ENCODE results near the gene HSPBAP1.

DNA sequence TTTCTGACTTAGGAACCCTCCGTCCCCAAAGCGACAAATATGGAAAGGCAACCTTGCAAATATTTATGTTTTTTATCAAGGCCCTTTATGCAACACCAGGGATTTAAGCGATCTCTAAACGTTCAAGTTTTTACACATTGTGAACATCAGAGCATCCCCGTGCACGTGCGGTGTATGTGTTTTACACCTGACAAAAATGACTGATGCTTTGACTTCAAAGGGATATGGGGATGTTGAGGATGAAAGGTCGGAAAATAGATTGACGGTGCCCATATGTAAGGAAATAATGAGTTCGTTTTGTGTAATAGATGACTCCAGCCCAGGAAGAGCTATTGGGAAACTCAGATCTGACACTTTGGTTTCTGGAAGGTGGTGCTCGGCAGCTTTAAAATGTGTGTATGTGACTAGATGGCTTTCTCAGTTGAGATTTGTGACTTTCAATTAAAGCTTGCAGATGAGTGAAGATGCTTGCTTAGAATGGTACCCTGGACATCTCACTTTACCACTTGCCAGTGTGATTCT lies 2.1 kb upstream of the HSPBAP1 start:
- no peak for TF ChIP-seq POLR2A (IDR thresholded peaks at IDR 0.05)
- TF ChIP-seq, protein P1, sequence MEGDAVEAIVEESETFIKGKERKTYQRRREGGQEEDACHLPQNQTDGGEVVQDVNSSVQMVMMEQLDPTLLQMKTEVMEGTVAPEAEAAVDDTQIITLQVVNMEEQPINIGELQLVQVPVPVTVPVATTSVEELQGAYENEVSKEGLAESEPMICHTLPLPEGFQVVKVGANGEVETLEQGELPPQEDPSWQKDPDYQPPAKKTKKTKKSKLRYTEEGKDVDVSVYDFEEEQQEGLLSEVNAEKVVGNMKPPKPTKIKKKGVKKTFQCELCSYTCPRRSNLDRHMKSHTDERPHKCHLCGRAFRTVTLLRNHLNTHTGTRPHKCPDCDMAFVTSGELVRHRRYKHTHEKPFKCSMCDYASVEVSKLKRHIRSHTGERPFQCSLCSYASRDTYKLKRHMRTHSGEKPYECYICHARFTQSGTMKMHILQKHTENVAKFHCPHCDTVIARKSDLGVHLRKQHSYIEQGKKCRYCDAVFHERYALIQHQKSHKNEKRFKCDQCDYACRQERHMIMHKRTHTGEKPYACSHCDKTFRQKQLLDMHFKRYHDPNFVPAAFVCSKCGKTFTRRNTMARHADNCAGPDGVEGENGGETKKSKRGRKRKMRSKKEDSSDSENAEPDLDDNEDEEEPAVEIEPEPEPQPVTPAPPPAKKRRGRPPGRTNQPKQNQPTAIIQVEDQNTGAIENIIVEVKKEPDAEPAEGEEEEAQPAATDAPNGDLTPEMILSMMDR (IDR thresholded peaks at IDR 0.05), result no peak
- no peak for TF ChIP-seq POLR2AphosphoS5 (IDR thresholded peaks at IDR 0.05)
- TF ChIP-seq EP300 (IDR thresholded peaks at IDR 0.05), result no peak

Measured in upper lobe of left lung (tissue), 4 donors.